HEK293 (cell line): ENCODE data around the gene CFAP97D2.

Experiments used
- CTCF ChIP-seq: fragments of 450-650 bp; formaldehyde crosslinking; IDR thresholded peaks from 2 replicates; pipeline ENCODE4 v1.5.1; 2016; ENCODE audit warnings: missing biosample characterization, missing genetic modification characterization
- REST ChIP-seq: fragments of 450-650 bp; formaldehyde crosslinking; IDR thresholded peaks from 2 replicates; pipeline ENCODE4 v1.5.1; 2016; ENCODE audit warnings: missing biosample characterization, missing genetic modification characterization
- SP2 ChIP-seq: fragments of 450-650 bp; formaldehyde crosslinking; IDR thresholded peaks from 2 replicates; pipeline ENCODE4 v1.5.1; 2016; ENCODE audit warnings: missing biosample characterization, missing genetic modification characterization
- TCF7L2 ChIP-seq: IDR thresholded peaks from 2 replicates; pipeline ENCODE4 v1.6.1; 2011; ENCODE audit warnings: low read depth, mild to moderate bottlenecking, inconsistent platforms, low read length, moderate library complexity, borderline replicate concordance
- YY1 ChIP-seq: fragments of 450-650 bp; formaldehyde crosslinking; IDR thresholded peaks from 2 replicates; pipeline ENCODE4 v1.5.1; 2018; ENCODE audit warnings: missing biosample characterization, missing genetic modification characterization
- ZBTB48 ChIP-seq: fragments of 450-650 bp; formaldehyde crosslinking; IDR thresholded peaks from 2 replicates; pipeline ENCODE4 v1.5.1; 2016; ENCODE audit warnings: missing biosample characterization, missing genetic modification characterization
- ZNF184 ChIP-seq: fragments of 450-650 bp; IDR thresholded peaks from 2 replicates; pipeline ENCODE4 v1.5.1; 2018; ENCODE audit warnings: missing biosample characterization, mild to moderate bottlenecking, missing genetic modification characterization
- ZNF24 ChIP-seq: fragments of 450-650 bp; formaldehyde crosslinking; IDR thresholded peaks from 2 replicates; pipeline ENCODE4 v1.5.1; 2016; ENCODE audit warnings: missing biosample characterization, missing genetic modification characterization
- ZNF585B ChIP-seq: fragments of 450-650 bp; formaldehyde crosslinking; IDR thresholded peaks from 2 replicates; pipeline ENCODE4 v1.5.1; 2016; ENCODE audit warnings: missing biosample characterization, missing genetic modification characterization
- ZSCAN30 ChIP-seq: fragments of 450-650 bp; IDR thresholded peaks from 2 replicates; pipeline ENCODE4 v1.5.1; 2018; ENCODE audit warnings: missing biosample characterization, mild to moderate bottlenecking, missing genetic modification characterization, moderate library complexity
- TF ChIP-seq, protein P1 (sequence below): sonication (generic); formaldehyde crosslinking; IDR thresholded peaks from 2 replicates; pipeline ENCODE4 v1.8.1; 2022; ENCODE audit warnings: mild to moderate bottlenecking, moderate library complexity, missing genetic modification reagents
- TF ChIP-seq, protein P2 (sequence below): fragments of 450-650 bp; formaldehyde crosslinking; IDR thresholded peaks from 2 replicates; pipeline ENCODE4 v1.5.1; 2016; ENCODE audit warnings: missing biosample characterization, missing genetic modification characterization

- TF ChIP-seq, protein P1, sequence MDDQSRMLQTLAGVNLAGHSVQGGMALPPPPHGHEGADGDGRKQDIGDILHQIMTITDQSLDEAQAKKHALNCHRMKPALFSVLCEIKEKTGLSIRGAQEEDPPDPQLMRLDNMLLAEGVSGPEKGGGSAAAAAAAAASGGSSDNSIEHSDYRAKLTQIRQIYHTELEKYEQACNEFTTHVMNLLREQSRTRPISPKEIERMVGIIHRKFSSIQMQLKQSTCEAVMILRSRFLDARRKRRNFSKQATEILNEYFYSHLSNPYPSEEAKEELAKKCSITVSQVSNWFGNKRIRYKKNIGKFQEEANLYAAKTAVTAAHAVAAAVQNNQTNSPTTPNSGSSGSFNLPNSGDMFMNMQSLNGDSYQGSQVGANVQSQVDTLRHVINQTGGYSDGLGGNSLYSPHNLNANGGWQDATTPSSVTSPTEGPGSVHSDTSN (CRISPR knock-in tag) = no peak
- TF ChIP-seq ZSCAN30 = no peak
- TF ChIP-seq CTCF (tag by site-specific recombination) = no peak
- TF ChIP-seq, protein P2, sequence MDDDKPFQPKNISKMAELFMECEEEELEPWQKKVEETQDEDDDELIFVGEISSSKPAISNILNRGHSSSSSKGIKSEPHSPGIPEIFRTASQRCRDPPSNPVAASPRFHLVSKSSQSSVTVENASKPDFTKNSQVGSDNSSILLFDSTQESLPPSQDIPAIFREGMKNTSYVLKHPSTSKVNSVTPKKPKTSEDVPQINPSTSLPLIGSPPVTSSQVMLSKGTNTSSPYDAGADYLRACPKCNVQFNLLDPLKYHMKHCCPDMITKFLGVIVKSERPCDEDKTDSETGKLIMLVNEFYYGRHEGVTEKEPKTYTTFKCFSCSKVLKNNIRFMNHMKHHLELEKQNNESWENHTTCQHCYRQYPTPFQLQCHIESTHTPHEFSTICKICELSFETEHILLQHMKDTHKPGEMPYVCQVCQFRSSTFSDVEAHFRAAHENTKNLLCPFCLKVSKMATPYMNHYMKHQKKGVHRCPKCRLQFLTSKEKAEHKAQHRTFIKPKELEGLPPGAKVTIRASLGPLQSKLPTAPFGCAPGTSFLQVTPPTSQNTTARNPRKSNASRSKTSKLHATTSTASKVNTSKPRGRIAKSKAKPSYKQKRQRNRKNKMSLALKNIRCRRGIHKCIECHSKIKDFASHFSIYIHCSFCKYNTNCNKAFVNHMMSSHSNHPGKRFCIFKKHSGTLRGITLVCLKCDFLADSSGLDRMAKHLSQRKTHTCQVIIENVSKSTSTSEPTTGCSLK (tag by site-specific recombination) = no peak
- no peak for TF ChIP-seq YY1 (tag by site-specific recombination)
- TF ChIP-seq ZNF24 (tag by site-specific recombination) = no peak
- TF ChIP-seq REST (tag by site-specific recombination) = no peak
- TF ChIP-seq TCF7L2 = no peak
- TF ChIP-seq ZNF184 (tag by site-specific recombination) = no peak
- no peak for TF ChIP-seq SP2 (tag by site-specific recombination)
- TF ChIP-seq ZBTB48 (tag by site-specific recombination) = no peak
- no peak for TF ChIP-seq ZNF585B (tag by site-specific recombination)
These were observed 47.0 kb downstream of the CFAP97D2 start for GRCh38 chr13:114226088-114226487.
